GM18502 (cell line): ENCODE measurements around the gene SSC4D.

ENCODE experiments used
- ATAC-seq: cut with Tn5 transposase; IDR thresholded peaks from one replicate; pipeline ENCODE4 v1.9.1; 2021; ENCODE audit warnings: mild to moderate bottlenecking; ENCODE audit not compliant: unreplicated experiment, poor library complexity

The SSC4D gene

DNA sequence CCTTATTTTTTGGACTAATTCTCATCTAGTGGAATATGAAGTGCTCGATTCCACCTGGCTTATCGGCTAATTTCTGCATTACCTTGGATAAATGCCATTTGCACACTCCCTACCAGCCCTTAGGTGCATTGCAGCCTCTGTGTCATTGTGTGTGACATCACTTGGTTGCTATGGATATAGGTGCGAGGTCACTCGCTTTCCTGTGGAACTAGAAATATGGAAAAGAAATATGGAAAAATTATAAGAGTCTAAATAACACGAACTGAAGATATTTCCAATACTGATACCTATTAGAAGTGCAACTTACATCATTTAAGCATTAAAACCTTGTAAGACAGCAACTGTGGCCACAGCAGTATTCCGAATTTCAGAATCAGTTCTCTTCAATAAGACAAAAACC lies 52.7 kb downstream of the SSC4D start:
- ATAC-seq = no peak

DNA sequence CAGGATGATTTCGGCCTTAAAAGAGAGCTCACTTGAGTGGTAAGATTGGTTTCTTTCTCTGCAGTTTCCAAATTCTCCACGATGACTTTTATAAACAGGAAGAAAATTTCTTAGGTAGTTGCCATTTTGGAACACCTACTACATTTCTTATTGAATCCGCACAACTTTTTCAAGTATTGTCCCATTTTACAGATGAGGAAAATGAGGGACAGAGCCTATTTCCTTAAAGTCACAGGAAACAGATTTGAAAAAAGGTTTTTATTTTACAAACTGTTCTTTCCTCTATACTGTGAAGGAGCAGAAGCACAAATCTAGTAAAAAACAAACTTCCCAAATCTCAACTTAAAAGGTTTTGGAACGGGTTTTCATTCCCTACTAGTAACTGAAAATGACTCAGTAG lies 53.4 kb downstream of the SSC4D start:
- no peak for ATAC-seq

GRCh38 chr7:76354981-76355730 lies 54.3 kb downstream of the SSC4D start:
- no peak for ATAC-seq

DNA sequence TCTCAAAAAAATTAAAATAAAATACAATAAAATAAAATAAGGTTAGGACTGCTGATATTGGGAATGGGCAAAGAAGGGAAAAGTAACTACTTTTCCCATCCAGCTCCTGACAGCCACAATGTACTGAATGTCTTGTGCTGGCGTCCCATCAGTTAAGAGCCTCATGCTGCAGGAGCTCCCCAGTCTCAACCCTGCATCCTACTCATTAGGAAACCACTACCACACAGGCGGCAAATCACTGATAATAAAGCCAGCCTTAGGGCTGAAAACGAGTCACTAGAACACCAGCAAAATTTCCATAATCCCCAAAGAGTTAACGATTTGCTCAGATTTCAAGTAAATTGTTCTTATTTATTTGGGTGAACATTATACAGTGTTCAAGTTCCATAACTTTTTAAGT lies 55.0 kb downstream of the SSC4D start:
- ATAC-seq = no peak

- ATAC-seq = no peak
These were observed 55.8 kb downstream of the SSC4D start for GRCh38 chr7:76353744-76354143.

DNA sequence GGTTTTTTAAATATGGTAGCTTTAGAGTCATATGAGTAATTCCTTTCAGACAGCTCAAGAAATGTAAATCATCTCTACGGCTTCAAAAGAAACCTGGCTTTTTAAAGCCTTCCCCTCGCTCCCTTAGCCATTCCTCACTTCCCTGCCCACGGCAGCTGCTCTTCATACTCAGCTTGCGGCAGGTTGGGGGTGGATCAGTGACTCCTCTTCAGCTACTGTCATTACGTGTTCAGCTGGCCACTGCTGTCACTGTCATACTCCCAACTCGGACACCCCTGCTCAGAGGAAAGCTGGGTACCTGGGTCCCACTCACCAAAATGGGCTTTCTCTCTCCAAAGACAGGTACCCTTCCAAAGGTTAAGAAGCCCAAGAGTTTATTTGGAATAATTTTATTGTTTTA lies 57.3 kb downstream of the SSC4D start:
- no peak for ATAC-seq

DNA sequence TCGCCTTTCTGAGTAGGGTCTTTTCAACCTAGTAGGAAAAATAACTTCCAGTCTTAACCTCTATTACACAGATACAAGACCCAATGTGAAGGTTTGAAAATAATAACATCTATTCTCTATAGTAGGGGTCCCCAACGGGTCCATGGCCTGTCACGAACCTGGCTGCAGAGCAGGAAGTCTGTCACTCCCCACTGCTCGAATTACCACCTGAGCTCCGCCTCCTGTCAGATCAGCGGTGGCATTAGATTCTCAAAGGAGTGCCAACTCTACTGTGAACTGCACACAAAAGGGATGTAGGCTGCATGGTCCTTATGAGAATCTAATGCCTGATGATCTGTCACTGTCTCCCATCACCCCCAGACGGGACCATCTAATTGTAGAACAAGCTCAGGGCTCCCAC lies 58.1 kb downstream of the SSC4D start:
- ATAC-seq = no peak

- no peak for ATAC-seq
These were observed 60.1 kb downstream of the SSC4D start for GRCh38 chr7:76349313-76349885.

DNA sequence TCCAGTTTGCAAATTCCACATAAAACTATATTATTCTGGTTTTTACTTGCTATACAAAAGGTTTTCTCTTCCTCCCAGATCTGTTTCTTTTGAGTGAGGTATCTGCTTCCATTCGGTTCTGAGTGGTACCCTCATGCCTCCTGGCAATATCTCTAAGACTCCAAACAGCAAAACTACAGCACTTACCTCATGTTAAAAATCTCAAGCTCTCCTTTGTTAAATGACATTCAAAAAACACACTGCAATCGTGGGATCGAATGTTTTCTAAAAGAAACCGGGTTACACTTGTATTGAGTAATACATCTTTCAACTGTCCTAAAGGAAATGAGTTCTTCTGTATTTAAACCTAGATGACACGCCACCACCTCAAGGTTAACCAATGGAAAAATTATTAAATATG lies 61.8 kb downstream of the SSC4D start:
- ATAC-seq = no peak

DNA sequence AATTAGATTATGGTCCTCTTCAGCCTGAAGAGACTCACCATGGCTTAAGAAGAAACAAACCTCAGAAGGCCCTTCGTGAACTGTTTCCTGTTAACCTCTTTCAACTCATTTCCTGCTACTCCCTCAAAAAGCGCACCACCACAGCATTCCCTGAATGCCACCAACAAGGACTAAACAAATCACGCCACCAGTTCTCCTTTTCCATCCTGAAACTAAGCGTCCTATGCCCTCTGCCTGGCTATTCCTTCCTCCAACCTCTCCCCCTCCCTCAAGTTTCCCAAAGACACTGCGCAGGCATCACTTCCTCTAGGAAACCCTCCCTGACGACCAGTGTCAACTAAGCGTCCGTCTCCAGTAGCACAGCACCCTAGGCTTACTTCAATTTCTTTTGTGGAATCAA lies 62.7 kb downstream of the SSC4D start:
- ATAC-seq = no peak

DNA sequence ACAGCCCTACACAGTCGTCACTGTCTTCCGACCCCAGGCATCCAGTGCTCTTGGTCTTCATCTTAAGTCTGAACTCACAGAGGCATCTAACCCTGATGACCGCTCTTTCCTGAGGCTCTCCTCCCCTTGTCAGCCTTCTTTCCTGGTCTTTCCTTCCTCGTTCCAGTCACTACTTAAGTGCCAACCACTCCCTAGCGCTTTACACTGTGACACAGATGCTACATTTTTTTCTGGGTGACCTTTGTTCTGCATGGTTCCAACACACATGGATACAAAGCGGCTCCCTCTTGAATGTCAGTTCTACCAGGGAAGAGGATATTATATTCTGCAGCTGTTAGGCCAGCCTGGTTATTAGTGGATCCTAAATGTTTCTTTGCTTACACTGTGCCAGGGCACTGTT lies 63.4 kb downstream of the SSC4D start:
- ATAC-seq = no peak

GRCh38 chr7:76343931-76344321 lies 65.6 kb downstream of the SSC4D start:
- no peak for ATAC-seq

- ATAC-seq = no peak
These were observed 66.1 kb downstream of the SSC4D start for GRCh38 chr7:76343294-76343930.

DNA sequence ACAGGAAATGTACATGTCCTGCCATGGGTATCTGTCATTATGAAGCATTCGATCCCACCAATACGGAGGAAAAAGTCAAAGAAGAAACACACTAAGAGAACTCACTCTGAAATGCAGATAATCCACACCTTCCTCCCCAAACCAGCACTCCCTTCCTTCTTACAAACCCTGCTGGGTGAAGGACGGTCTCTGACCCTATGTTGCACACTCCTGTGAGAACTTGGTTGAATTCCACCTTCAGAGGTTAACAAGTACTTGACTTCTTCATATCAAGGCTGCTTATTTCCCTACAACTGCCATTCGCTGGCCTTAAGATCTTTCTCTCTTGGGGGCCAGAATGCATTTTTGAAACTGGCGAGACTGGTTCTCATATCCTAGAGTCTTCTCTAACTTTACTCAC lies 67.3 kb downstream of the SSC4D start:
- no peak for ATAC-seq

DNA sequence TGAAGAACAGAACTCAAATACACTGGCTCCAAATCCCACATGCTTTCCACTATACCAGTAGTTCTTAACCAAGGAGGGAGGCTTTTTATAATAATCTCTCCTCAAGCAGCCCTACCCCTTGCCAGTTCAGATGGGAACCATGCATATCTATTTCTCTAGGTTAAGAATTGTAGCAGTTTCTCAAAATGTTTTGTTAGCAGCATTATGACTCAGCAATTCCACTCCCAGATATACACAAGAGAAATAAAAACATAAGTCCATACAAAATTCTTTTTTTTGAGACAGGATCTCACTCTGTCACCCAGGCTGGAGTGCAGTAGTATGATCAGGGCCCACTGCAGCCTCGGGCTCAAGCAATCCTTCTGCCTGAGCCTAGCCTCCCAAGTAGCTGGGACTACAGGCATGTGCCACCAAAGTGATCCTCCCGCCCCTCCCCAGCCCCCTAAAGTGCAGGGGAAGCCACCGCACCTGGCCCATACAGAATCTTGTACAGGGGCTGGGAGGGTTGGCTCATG lies 68.8 kb downstream of the SSC4D start:
- ATAC-seq = no peak
